Calu3 (cell line): ENCODE measurements around the gene OGA. TPM values are rescaled to one million over a fixed set of nuclear protein-coding genes. Genes with fewer than 3 reads are reported as not detected.

Source experiments
- BruUV-seq: library from RNA; stranded (reverse); fragments of 400-500 nt; replicated peaks from 2 replicates; lab custom pipeline; 2021; lab: Mats Ljungman, UMichigan
- CTCF ChIA-PET: fragments of 300-600 bp; sonication (Branson Sonifier 250); formaldehyde crosslinking; loops from one replicate; lab custom pipeline; 2022; ENCODE audit warnings: antibody characterized with exemption; lab: Charles Lee
- DNase-seq: peaks from one replicate; pipeline ENCODE4 v3.0.0; 2022
- H3K27ac Mint-ChIP-seq: one replicate; pipeline ENCODE4 v1.8.0; 2022; ENCODE audit warnings: mixed read lengths; ENCODE audit not compliant: unreplicated experiment
- H3K27me3 Mint-ChIP-seq: one replicate; pipeline ENCODE4 v1.8.0; 2022; ENCODE audit warnings: mixed read lengths; ENCODE audit not compliant: unreplicated experiment
- H3K36me3 Mint-ChIP-seq: one replicate; pipeline ENCODE4 v1.8.0; 2022; ENCODE audit warnings: mild to moderate bottlenecking, moderate library complexity, mixed read lengths; ENCODE audit not compliant: insufficient read depth, unreplicated experiment
- H3K4me1 Mint-ChIP-seq: one replicate; pipeline ENCODE4 v1.8.0; 2022; ENCODE audit warnings: mild to moderate bottlenecking, low read depth, mixed read lengths; ENCODE audit not compliant: unreplicated experiment
- H3K4me3 Mint-ChIP-seq: one replicate; pipeline ENCODE4 v1.8.0; 2022; ENCODE audit warnings: mild to moderate bottlenecking, low read depth, moderate library complexity, mixed read lengths; ENCODE audit not compliant: unreplicated experiment
- H3K9me3 Mint-ChIP-seq: one replicate; pipeline ENCODE4 v1.8.0; 2022; ENCODE audit warnings: low read depth, mixed read lengths; ENCODE audit not compliant: unreplicated experiment
- intact Hi-C: fragments of 100-400 bp; cut with micrococcal nuclease; formaldehyde crosslinking; loops from one replicate; pipeline ENCODE4 v1.10.0; 2022; ENCODE audit not compliant: unreplicated experiment
- total RNA-seq: library from RNA; stranded (reverse); gene quantifications from 2 replicates; pipeline ENCODE4 v1.2.3, GENCODE V29; 2022
- TF ChIP-seq, protein P1 (sequence below): fragments of 200-600 bp; IDR thresholded peaks from one replicate; pipeline ENCODE4 v1.8.0; 2022; ENCODE audit warnings: antibody characterized with exemption; ENCODE audit not compliant: unreplicated experiment

Gene OGA
- total RNA-seq, 1 experiment from 2014 or later: 59.0 TPM

DNA sequence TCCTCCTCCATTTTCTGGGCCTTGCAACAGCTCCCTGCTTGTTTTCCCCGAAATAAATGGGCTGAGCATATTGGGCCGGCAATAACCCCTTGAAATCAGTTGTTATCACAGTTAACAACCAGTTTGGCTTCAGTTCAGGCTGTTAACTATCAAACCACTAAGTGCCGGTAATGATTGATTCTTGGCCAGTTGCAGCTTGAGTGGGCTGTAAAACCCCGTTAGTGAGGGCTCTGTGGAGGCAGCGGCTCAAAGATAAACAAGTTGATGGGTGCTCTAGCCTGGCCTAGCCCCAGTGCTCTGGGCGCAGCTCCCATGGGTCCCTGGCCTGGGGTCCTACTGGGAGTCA is 50.7 kb downstream of the OGA start:
- BruUV-seq: no TSS peak
- no peaks in the 10 kb centered on the region for H3K36me3 Mint-ChIP-seq
- CTCF ChIA-PET: interaction anchor here (0.6 kb wide), 2 partner anchors 37 to 69 kb away, joined by 3 to 5 read pairs; no protein-coding TSS in a partner anchor
- H3K9me3 Mint-ChIP-seq: no peaks in the 10 kb centered on the region
- TF ChIP-seq, protein P1, sequence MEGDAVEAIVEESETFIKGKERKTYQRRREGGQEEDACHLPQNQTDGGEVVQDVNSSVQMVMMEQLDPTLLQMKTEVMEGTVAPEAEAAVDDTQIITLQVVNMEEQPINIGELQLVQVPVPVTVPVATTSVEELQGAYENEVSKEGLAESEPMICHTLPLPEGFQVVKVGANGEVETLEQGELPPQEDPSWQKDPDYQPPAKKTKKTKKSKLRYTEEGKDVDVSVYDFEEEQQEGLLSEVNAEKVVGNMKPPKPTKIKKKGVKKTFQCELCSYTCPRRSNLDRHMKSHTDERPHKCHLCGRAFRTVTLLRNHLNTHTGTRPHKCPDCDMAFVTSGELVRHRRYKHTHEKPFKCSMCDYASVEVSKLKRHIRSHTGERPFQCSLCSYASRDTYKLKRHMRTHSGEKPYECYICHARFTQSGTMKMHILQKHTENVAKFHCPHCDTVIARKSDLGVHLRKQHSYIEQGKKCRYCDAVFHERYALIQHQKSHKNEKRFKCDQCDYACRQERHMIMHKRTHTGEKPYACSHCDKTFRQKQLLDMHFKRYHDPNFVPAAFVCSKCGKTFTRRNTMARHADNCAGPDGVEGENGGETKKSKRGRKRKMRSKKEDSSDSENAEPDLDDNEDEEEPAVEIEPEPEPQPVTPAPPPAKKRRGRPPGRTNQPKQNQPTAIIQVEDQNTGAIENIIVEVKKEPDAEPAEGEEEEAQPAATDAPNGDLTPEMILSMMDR: no peak
- no peak overlapping the region for H3K27ac Mint-ChIP-seq
- no peak for DNase-seq
- no peak overlapping the region for H3K4me3 Mint-ChIP-seq
- intact Hi-C loops: no loop called here
- H3K27me3 Mint-ChIP-seq: peaks cover 77% of the 10 kb centered on the region
- H3K4me1 Mint-ChIP-seq: no peaks in the 10 kb centered on the region

DNA sequence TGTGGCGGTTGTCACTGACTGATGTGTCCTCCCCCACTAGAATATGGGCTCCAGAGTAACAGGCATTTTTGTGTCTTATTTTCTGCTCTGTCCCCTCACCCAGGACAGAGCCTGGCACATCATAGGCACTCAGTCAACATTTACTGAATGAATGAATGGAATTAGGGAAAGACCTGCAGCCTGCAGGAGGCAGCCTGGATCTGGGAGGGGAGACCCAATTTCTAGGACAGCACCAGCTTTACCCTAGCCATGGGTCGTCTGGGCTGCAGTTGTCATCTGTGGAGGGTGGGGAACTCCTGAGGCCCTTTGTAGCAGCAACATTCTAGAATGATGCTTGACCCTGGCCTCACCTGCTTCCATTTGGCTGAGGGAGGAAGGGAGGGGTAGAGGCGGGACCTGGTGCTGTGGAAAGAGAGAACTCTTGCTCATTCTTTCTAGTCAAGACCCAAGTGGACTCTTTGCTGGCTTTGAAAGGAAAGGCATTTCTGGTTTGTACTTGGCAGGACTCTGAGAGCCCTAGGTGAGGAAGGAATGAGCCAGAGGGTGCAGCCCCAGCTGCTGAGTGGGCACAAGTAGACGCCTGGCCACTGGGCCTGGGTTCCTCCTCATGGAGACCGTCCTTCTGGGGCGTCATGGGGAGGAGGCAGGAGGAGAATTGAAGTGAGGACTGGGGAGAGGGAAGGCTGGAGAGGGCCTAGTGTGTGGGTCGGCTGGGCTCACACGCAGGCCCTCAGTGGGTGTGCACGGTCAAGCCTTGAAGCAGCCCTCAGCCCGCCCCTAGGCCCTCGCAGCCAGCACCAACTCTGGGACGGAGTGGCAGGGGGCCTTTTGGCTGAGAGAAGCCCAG is 51.3 kb downstream of the OGA start:
- no peak for DNase-seq
- no peaks in the 10 kb centered on the region for H3K4me1 Mint-ChIP-seq
- H3K36me3 Mint-ChIP-seq: no peaks in the 10 kb centered on the region
- H3K9me3 Mint-ChIP-seq: no peaks in the 10 kb centered on the region
- peaks cover 77% of the 10 kb centered on the region for H3K27me3 Mint-ChIP-seq
- H3K4me3 Mint-ChIP-seq: no peak overlapping the region
- H3K27ac Mint-ChIP-seq: no peak overlapping the region
- intact Hi-C loops: no loop called here
- TF ChIP-seq, protein P1: no peak
- BruUV-seq: no TSS peak
- CTCF ChIA-PET: interaction anchor here (0.6 kb wide), 2 partner anchors 36 to 68 kb away, joined by 3 to 5 read pairs; no protein-coding TSS in a partner anchor

DNA sequence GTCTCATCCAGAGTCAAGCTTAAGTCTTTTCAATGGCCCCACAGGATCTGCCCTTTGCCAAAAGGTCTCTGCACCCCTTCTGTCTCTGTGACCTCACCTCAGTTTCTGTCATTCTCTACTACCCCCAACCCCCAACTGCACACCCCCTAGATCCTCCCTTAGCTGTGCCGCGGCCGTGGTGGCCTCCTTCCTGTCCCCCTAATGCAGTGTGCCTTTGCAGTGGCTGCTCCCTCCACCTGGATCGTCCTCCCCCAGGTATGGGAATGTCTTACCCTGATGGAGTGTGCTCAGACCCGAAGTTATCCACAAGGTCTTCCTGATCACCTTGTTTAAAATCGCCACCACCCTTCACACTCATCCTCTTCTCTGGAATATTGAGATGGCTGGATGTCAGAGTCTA is 51.9 kb downstream of the OGA start:
- TF ChIP-seq, protein P1: no peak
- CTCF ChIA-PET: no interaction called here
- intact Hi-C loops: no loop called here
- Mint-ChIP-seq H3K27ac (no peak overlapping the region), H3K4me1 (no peaks in the 10 kb centered on the region), H3K36me3 (no peaks in the 10 kb centered on the region), H3K4me3 (no peak overlapping the region), H3K27me3 (peaks cover 76% of the 10 kb centered on the region), H3K9me3 (no peaks in the 10 kb centered on the region)
- no peak for DNase-seq
- BruUV-seq: no TSS peak

DNA sequence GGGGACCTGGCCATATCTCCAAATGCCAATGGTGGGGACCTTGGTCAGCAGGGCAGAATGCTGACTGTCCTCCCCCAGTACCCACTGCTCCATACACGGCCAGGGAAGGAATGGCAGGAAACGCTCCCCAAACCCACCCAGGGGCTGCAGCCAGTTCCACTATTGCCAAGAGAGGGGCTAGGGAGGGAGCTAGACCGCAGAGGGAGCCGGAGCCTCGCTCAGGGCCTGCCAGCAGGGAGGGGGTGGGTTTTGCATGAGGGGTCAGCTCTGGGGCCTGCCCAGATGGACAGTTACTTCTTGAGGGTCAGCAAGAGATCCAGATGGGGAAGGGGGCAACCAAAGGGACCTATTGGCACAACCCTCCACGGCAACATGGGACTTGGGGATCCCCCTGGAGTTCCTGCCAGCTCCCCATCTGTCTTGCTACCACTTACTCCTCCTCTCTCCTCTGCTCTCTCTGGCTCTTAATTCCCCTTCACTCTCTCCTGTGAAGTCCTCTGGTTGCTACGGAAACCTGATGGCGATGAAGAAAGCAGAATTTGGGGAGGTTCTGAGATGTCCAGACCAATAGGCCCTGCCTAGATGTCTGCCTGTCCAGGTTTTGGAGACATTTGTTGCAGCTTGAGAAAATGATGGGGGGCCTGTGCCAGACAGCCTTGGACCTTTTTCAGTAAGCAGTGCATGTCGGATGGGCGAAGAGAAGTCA is 55.0 kb downstream of the OGA start:
- intact Hi-C loops: no loop called here
- CTCF ChIA-PET: no interaction called here
- Mint-ChIP-seq H3K9me3 (no peaks in the 10 kb centered on the region), H3K27me3 (peaks cover 70% of the 10 kb centered on the region), H3K36me3 (no peaks in the 10 kb centered on the region), H3K4me1 (no peaks in the 10 kb centered on the region), H3K4me3 (no peak overlapping the region), H3K27ac (no peak overlapping the region)
- DNase-seq: no peak
- no TSS peak for BruUV-seq
- TF ChIP-seq, protein P1: no peak
